22Rv1 (cell line): Measurements from ENCODE around the gene PRUNE1.
A peak's percentile ranks its signal among the peaks of the same experiment; 100 is the strongest.

Experiments used
- ZFX ChIP-seq: fragments of 450-650 bp; IDR thresholded peaks from 2 replicates; pipeline ENCODE4 v1.6.1; 2017; ENCODE audit warnings: antibody characterized with exemption, borderline replicate concordance
- TF ChIP-seq, protein P1 (sequence below): fragments of 450-650 bp; IDR thresholded peaks from 2 replicates; pipeline ENCODE4 v1.5.1; 2017; ENCODE audit warnings: mild to moderate bottlenecking

DNA sequence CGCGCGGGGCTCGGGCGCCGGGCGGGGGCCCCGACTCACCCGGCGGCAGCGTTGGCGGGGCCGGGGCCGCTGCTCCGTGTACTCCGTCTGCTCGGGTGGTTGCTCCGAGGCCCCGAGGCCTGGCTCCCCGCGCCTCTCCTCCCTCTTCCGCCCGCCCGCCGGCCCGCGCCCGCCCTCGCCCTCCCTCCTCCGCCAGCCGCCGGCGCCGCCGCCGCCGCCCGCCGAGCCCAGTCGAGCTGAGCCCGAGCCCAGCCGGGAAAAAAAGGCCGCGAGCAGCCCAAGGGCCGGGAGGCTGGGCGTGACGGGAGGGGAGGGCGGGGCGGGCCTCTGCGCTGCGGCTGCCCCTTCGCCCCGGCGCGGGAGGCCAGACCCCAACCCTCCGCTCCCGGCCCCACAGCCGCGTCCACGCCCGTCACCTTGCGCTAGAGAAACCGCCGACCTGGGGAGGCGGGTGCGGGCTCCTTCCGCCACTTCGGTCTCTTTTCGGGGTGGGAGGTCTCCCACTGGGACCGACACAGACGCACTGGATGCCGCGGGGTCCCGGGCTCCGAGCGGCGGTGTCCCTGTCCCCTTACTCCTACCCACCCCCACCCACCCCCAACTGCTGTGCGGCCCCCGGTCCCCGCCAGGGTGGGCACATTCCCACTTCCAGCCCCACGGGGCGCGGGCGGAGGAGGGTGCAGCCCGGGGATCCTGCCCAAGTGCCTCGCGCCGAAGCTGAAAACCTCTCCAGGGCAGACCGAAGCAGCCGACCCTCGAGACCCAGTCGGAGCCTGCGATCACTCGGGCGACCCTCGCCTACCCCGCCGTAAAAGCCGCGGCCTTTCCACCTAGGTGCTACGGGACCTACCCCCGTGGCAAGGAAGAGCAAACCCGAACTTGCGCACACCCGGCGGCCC lies 33.4 kb upstream of the PRUNE1 start, which contains the start of gene CERS2:
- TF ChIP-seq, protein P1, sequence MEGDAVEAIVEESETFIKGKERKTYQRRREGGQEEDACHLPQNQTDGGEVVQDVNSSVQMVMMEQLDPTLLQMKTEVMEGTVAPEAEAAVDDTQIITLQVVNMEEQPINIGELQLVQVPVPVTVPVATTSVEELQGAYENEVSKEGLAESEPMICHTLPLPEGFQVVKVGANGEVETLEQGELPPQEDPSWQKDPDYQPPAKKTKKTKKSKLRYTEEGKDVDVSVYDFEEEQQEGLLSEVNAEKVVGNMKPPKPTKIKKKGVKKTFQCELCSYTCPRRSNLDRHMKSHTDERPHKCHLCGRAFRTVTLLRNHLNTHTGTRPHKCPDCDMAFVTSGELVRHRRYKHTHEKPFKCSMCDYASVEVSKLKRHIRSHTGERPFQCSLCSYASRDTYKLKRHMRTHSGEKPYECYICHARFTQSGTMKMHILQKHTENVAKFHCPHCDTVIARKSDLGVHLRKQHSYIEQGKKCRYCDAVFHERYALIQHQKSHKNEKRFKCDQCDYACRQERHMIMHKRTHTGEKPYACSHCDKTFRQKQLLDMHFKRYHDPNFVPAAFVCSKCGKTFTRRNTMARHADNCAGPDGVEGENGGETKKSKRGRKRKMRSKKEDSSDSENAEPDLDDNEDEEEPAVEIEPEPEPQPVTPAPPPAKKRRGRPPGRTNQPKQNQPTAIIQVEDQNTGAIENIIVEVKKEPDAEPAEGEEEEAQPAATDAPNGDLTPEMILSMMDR: 0 out of 2 replicates have a peak, but pooled peaks have one; percentile 6
- no peak for TF ChIP-seq ZFX
